Stimulated activated CD8-positive, alpha-beta memory T cell treated with anti-CD3 and anti-CD28 coated beads, Interleukin-12 subunit alpha, Interleukin-12 subunit beta, amount 100 ng/mL, for 4 hours (primary cell): Measurements from ENCODE around the gene SATB2.

Source experiments
- DNase-seq: peaks from one replicate; pipeline ENCODE4 v3.0.0-alpha.2; 2020; ENCODE audit warnings: low read depth

SATB2 gene

GRCh38 chr2:199452260-199452990 lies 5.3 kb downstream of the SATB2 start:
- DNase-seq = no peak

GRCh38 chr2:199449956-199450355 lies 7.8 kb downstream of the SATB2 start:
- no peak for DNase-seq

GRCh38 chr2:199449455-199449854 lies 8.3 kb downstream of the SATB2 start:
- no peak for DNase-seq

- DNase-seq = no peak
These were observed 10.7 kb downstream of the SATB2 start for GRCh38 chr2:199446996-199447576.

GRCh38 chr2:199444749-199445148 lies 13.0 kb downstream of the SATB2 start:
- DNase-seq = no peak

- DNase-seq = no peak
These were observed 14.1 kb downstream of the SATB2 start for GRCh38 chr2:199443589-199444130.

- DNase-seq = no peak
These were observed 15.6 kb downstream of the SATB2 start for GRCh38 chr2:199442173-199442572.

GRCh38 chr2:199441759-199442158 lies 16.0 kb downstream of the SATB2 start:
- no peak for DNase-seq

GRCh38 chr2:199440118-199440517 lies 17.6 kb downstream of the SATB2 start:
- no peak for DNase-seq

- DNase-seq = no peak
These were observed 18.2 kb downstream of the SATB2 start for GRCh38 chr2:199439542-199439941.

GRCh38 chr2:199439066-199439465 lies 18.7 kb downstream of the SATB2 start:
- no peak for DNase-seq

GRCh38 chr2:199434555-199434954 lies 23.2 kb downstream of the SATB2 start:
- DNase-seq = no peak

- DNase-seq = no peak
These were observed 24.4 kb downstream of the SATB2 start for GRCh38 chr2:199433204-199433832.

GRCh38 chr2:199431746-199432213 lies 26.0 kb downstream of the SATB2 start:
- no peak for DNase-seq

GRCh38 chr2:199430214-199430613 lies 27.5 kb downstream of the SATB2 start:
- DNase-seq = no peak

- no peak for DNase-seq
These were observed 29.4 kb downstream of the SATB2 start for GRCh38 chr2:199428291-199428690.

- DNase-seq = no peak
These were observed 33.6 kb downstream of the SATB2 start for GRCh38 chr2:199424160-199424559.

- no peak for DNase-seq
These were observed 38.3 kb downstream of the SATB2 start for GRCh38 chr2:199419428-199419827.

GRCh38 chr2:199414465-199414864 lies 43.3 kb downstream of the SATB2 start:
- no peak for DNase-seq

- DNase-seq = no peak
These were observed 43.7 kb downstream of the SATB2 start for GRCh38 chr2:199414001-199414400.

GRCh38 chr2:199409759-199410529 lies 47.8 kb downstream of the SATB2 start:
- no peak for DNase-seq

GRCh38 chr2:199407421-199407820 lies 50.3 kb downstream of the SATB2 start:
- no peak for DNase-seq
